Parathyroid adenoma (tissue), 2 donors: ENCODE results near the gene KLF15.

Experiments
- H2AFZ ChIP-seq: fragments of 300-600 bp; sonication (generic); one replicate; pipeline ENCODE4 v1.7.0; 2017; ENCODE audit warnings: antibody characterized with exemption, mild to moderate bottlenecking
- H3K27ac ChIP-seq: fragments of 300-600 bp; sonication (generic); one replicate; pipeline ENCODE4 v1.7.0; 2017
- H3K27me3 ChIP-seq: fragments of 300-600 bp; sonication (generic); one replicate; pipeline ENCODE4 v1.7.0; 2017; ENCODE audit warnings: low read length; ENCODE audit not compliant: control insufficient read depth, insufficient read depth
- H3K36me3 ChIP-seq: fragments of 300-600 bp; sonication (generic); one replicate; pipeline ENCODE4 v1.7.0; 2017; ENCODE audit warnings: low read length; ENCODE audit not compliant: control insufficient read depth, insufficient read depth
- H3K4me1 ChIP-seq: fragments of 300-600 bp; sonication (generic); one replicate; pipeline ENCODE4 v1.7.0; 2017; ENCODE audit warnings: control low read depth
- H3K4me2 ChIP-seq: fragments of 300-600 bp; sonication (generic); one replicate; pipeline ENCODE4 v1.7.0; 2017; ENCODE audit warnings: low read length
- H3K4me3 ChIP-seq: fragments of 300-600 bp; sonication (generic); one replicate; pipeline ENCODE4 v1.7.0; 2017; ENCODE audit warnings: low read depth, low read length
- H3K79me2 ChIP-seq: fragments of 300-600 bp; sonication (generic); one replicate; pipeline ENCODE4 v1.7.0; 2017; ENCODE audit warnings: control low read depth
- H3K9ac ChIP-seq: fragments of 300-600 bp; sonication (generic); one replicate; pipeline ENCODE4 v1.7.0; 2017; ENCODE audit warnings: mild to moderate bottlenecking
- H3K9me3 ChIP-seq: fragments of 300-600 bp; sonication (generic); one replicate; pipeline ENCODE4 v1.7.0; 2017; ENCODE audit warnings: low read length; ENCODE audit not compliant: control insufficient read depth
- TF ChIP-seq, protein P1 (sequence below): fragments of 300-600 bp; sonication (generic); IDR thresholded peaks from one replicate; pipeline ENCODE4 v1.7.0; 2017; ENCODE audit warnings: antibody characterized with exemption, mild to moderate bottlenecking
- donor health status: primary hyperparathyroidism.

Gene KLF15

DNA sequence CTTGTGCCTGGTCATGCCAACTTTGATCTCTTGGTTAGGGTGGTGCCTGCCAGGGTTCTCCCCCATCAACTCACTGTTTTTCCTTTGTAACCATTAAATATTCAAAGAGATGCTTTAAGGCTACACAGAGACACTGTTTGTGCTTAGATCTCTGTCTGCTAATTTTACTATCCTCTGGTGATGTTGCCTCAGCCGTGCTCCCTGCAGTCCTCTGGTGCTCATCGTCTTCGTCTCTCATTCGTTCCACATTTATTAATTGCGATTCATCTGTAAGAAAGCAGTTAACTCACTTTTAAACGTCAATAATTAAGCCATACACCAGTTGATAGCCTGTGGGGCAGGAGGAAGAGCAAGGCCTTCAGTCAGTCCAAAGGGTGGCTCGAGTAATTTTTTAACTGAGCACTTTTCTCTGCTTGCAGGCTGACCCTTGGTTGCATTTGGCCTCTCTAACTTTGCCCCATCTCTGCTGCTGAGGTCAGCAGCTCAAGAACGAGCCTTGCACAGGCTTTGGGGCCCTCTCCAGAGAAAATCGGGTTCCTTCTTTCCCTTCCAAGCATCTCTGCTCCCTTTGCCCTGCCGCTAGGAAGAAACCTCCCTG lies 62.9 kb downstream of the KLF15 start:
- Histone ChIP-seq H3K9me3 (no peaks in the 10 kb centered on the region), H3K27me3 (no peaks in the 10 kb centered on the region), H3K4me3 (no peak overlapping the region), H3K36me3 (no peaks in the 10 kb centered on the region), H3K79me2 (no peaks in the 10 kb centered on the region), H3K4me1 (no peaks in the 10 kb centered on the region), H3K9ac (no peak overlapping the region), H3K27ac (no peak overlapping the region), H2AFZ (no peak overlapping the region), H3K4me2 (no peak overlapping the region)
- TF ChIP-seq, protein P1, sequence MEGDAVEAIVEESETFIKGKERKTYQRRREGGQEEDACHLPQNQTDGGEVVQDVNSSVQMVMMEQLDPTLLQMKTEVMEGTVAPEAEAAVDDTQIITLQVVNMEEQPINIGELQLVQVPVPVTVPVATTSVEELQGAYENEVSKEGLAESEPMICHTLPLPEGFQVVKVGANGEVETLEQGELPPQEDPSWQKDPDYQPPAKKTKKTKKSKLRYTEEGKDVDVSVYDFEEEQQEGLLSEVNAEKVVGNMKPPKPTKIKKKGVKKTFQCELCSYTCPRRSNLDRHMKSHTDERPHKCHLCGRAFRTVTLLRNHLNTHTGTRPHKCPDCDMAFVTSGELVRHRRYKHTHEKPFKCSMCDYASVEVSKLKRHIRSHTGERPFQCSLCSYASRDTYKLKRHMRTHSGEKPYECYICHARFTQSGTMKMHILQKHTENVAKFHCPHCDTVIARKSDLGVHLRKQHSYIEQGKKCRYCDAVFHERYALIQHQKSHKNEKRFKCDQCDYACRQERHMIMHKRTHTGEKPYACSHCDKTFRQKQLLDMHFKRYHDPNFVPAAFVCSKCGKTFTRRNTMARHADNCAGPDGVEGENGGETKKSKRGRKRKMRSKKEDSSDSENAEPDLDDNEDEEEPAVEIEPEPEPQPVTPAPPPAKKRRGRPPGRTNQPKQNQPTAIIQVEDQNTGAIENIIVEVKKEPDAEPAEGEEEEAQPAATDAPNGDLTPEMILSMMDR: no peak

DNA sequence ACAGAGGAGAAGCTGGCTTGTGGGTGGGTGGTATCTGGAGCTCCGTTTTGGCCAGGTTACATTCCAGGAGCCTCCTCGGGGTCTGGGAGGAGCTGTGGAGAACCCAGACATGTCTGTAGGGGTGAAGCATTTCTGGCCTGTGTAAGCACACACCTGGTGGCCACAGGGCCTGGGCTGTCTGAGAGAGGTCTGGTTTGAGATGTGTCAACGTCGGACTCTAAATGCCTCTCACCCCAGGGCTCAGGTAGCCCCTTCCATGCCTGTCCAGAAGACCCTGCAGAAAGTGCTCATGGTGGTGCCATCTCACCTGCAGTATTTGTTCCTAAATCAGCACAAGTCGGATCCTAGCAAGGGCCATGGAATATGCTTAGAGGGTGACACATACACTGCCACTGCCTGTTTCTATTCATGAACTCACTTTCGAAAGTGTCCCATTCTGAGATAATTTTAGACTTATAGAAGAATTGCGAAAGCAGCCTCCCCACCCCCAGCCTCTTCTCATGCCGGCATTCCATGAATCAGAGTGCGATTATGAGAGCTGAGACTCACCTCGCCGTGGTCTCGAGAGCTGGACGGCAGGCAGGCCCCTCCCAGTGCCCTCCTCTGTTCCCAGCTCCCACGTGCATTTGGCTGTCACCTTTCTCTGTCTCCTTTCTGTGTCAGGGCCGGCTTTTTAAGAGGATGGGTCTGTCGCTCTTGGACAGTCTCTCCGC lies 63.7 kb downstream of the KLF15 start:
- Histone ChIP-seq H2AFZ (no peak overlapping the region), H3K4me3 (no peak overlapping the region), H3K9me3 (no peaks in the 10 kb centered on the region), H3K27ac (no peak overlapping the region), H3K79me2 (no peaks in the 10 kb centered on the region), H3K4me1 (no peaks in the 10 kb centered on the region), H3K27me3 (no peaks in the 10 kb centered on the region), H3K4me2 (no peak overlapping the region), H3K36me3 (no peaks in the 10 kb centered on the region), H3K9ac (no peak overlapping the region)
- TF ChIP-seq, protein P1: no peak
